K562 (cell line): ENCODE data around the gene EML1.

Source experiments
- COPS2 ChIP-seq: fragments of 450-650 bp; conservative IDR thresholded peaks from 2 replicates; pipeline ENCODE4 v1.6.1; 2016; ENCODE audit warnings: mild to moderate bottlenecking, moderate library complexity
- POLR2A ChIP-seq: fragments of 450-650 bp; conservative IDR thresholded peaks from 2 replicates; pipeline ENCODE4 v1.6.1; 2016
- STAT5A ChIP-seq: IDR thresholded peaks from 2 replicates; pipeline ENCODE4 v1.6.1; 2012; ENCODE audit warnings: low read length, inconsistent platforms, borderline replicate concordance

- TF ChIP-seq STAT5A, result no peak
- TF ChIP-seq POLR2A, result no peak
- TF ChIP-seq COPS2, result no peak
Measured at GRCh38 chr14:99899578-99900178, 106.5 kb downstream of the EML1 start.
